ENCODE results near the gene LCP1.

GRCh38 chr13:46111151-46111550 lies 70.8 kb downstream of the LCP1 start:
- TF ChIP-seq CTCF (conservative IDR thresholded peaks at IDR 0.05; ENCODE audit: low read depth, low read length) (no peak), EZH2 (IDR thresholded peaks at IDR 0.05; ENCODE audit: borderline replicate concordance, low read depth, low read length, poor library complexity, severe bottlenecking) (no peak)

All from A673 (cell line).